Measurements from ENCODE around the gene PEX26.
A peak's percentile ranks its signal among the peaks of the same experiment; 100 is the strongest.

The PEX26 gene

DNA sequence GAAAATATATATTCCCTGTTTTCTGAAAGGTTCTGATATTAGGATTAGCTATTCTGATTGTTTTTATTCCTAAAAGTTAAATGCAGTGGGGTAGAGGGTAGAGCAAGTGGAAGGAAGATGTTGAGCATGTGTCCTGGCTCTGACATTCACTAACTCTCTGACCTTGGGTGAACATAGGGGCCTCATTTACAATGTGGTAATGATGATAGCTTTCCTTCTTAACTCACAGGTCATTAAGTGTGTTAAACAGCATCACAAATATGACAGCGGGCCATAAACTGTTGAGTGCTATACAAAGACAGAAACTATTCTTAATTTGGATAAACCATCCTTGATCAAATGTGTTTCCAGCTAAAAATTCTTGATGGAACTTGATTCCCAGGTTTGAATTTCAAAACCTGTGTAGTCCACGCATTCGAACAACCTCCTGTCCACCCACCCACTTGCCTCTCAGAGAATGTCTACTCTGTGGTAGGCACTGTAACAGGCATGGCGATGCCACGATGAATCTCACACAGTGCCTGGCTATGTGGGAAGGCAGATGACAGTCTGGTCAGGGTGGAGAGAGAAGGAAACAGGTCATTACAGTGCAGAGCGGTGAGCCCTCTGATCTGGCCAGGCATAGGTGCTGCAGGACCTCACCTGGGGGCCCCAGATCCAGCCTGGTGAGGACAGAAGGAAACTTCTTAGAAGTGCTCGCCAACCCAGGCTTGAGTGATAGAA is 19.3 kb upstream of the PEX26 start:
- Histone ChIP-seq H3K18ac (ENCODE audit: low read depth in 1 of 2, low read length in 2 of 2) (no peak overlapping the region), H3K4me3 (ENCODE audit: insufficient read depth in 1 of 2, low read depth in 1 of 2, low read length in 2 of 2) (no peak overlapping the region), H3K14ac (ENCODE audit: low read length in 2 of 2) (no peak overlapping the region), H2BK5ac (ENCODE audit: low read depth, low read length, poor library complexity, severe bottlenecking) (no peak overlapping the region), H3K36me3 (ENCODE audit: control insufficient read depth in 1 of 2, insufficient read depth in 2 of 2, low read depth in 1 of 2, low read length in 2 of 2) (no peaks in the 10 kb centered on the region), H3K9me3 (ENCODE audit: control insufficient read depth, low read length) (no peaks in the 10 kb centered on the region), H3K79me1 (replicated peaks; ENCODE audit: low read length, poor library complexity, severe bottlenecking) (peaks cover 3% of the 10 kb centered on the region), H2BK120ac (ENCODE audit: low read depth, low read length) (no peak overlapping the region), H3K4me1 (ENCODE audit: control insufficient read depth, insufficient read depth, low read depth, low read length) (peaks cover 36% of the 10 kb centered on the region), H3K23ac (ENCODE audit: low read length in 2 of 2) (no peak overlapping the region), H2BK15ac (ENCODE audit: low read depth, poor library complexity, severe bottlenecking) (no peak overlapping the region), H3K9ac (ENCODE audit: low read length) (no peak overlapping the region), H2BK12ac (ENCODE audit: low read length in 2 of 2) (peak overlapping the region in 1 of 2 experiments; percentile 23), H3K4ac (ENCODE audit: low read depth in 1 of 2, low read length in 2 of 2) (peak overlapping the region in 1 of 2 experiments; percentile 9), H4K91ac (ENCODE audit: low read length) (no peak overlapping the region), H4K8ac (ENCODE audit: low read length) (no peak overlapping the region), H3K4me2 (ENCODE audit: low read length, poor library complexity, severe bottlenecking) (no peak overlapping the region), H2AK5ac (ENCODE audit: low read length, severe bottlenecking) (peak overlapping the region; percentile 87), H3K27me3 (ENCODE audit: control insufficient read depth in 1 of 2, insufficient read depth in 1 of 2, low read length in 2 of 2) (no peaks in the 10 kb centered on the region), H2AFZ (ENCODE audit: low read depth, low read length) (no peak overlapping the region), H3K27ac (ENCODE audit: low read length, poor library complexity, severe bottlenecking) (no peak overlapping the region)
- no peak for DNase-seq
- 97% methylated on average over 7 of the region's 7 CpGs for WGBS

DNA sequence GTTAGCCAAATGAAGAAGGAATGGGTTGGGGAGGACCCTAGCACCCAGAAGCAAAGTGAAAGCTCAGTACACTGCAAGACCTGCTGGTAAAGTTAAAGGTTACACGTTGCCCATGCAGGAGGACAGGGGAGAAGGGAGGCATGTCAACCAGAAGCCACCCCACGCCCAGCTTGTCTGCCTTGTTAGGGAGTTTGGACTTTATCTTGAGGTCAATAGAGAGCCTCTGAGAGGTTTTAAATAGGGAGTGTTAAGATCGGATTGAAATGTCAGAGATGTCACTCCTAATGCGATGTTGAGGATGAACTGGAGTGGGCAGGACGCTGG is 18.7 kb upstream of the PEX26 start:
- H3K18ac ChIP-seq (ENCODE audit: low read depth in 1 of 2, low read length in 2 of 2) = no peak overlapping the region
- no peak for DNase-seq
- no peak overlapping the region for H3K9ac ChIP-seq (ENCODE audit: low read length)
- no peak overlapping the region for H4K8ac ChIP-seq (ENCODE audit: low read length)
- H3K4me1 ChIP-seq (ENCODE audit: control insufficient read depth, insufficient read depth, low read depth, low read length) = peaks cover 38% of the 10 kb centered on the region
- H3K27me3 ChIP-seq (ENCODE audit: control insufficient read depth in 1 of 2, insufficient read depth in 1 of 2, low read length in 2 of 2) = no peaks in the 10 kb centered on the region
- WGBS = 82% methylated on average over 5 of the region's 5 CpGs
- no peak overlapping the region for H3K4ac ChIP-seq (ENCODE audit: low read depth in 1 of 2, low read length in 2 of 2)
- no peak overlapping the region for H3K23ac ChIP-seq (ENCODE audit: low read length in 2 of 2)
- no peak overlapping the region for H3K4me2 ChIP-seq (ENCODE audit: low read length, poor library complexity, severe bottlenecking)
- H3K36me3 ChIP-seq (ENCODE audit: control insufficient read depth in 1 of 2, insufficient read depth in 2 of 2, low read depth in 1 of 2, low read length in 2 of 2) = no peaks in the 10 kb centered on the region
- H4K91ac ChIP-seq (ENCODE audit: low read length) = no peak overlapping the region
- no peak overlapping the region for H2BK12ac ChIP-seq (ENCODE audit: low read length in 2 of 2)
- no peaks in the 10 kb centered on the region for H3K9me3 ChIP-seq (ENCODE audit: control insufficient read depth, low read length)
- H2BK15ac ChIP-seq (ENCODE audit: low read depth, poor library complexity, severe bottlenecking) = no peak overlapping the region
- no peak overlapping the region for H3K27ac ChIP-seq (ENCODE audit: low read length, poor library complexity, severe bottlenecking)
- no peak overlapping the region for H2BK120ac ChIP-seq (ENCODE audit: low read depth, low read length)
- peak overlapping the region; percentile 88 for H2AK5ac ChIP-seq (ENCODE audit: low read length, severe bottlenecking)
- peaks cover 3% of the 10 kb centered on the region for H3K79me1 ChIP-seq (replicated peaks; ENCODE audit: low read length, poor library complexity, severe bottlenecking)
- no peak overlapping the region for H2BK5ac ChIP-seq (ENCODE audit: low read depth, low read length, poor library complexity, severe bottlenecking)
- no peak overlapping the region for H3K4me3 ChIP-seq (ENCODE audit: insufficient read depth in 1 of 2, low read depth in 1 of 2, low read length in 2 of 2)
- no peak overlapping the region for H3K14ac ChIP-seq (ENCODE audit: low read length in 2 of 2)
- no peak overlapping the region for H2AFZ ChIP-seq (ENCODE audit: low read depth, low read length)

DNA sequence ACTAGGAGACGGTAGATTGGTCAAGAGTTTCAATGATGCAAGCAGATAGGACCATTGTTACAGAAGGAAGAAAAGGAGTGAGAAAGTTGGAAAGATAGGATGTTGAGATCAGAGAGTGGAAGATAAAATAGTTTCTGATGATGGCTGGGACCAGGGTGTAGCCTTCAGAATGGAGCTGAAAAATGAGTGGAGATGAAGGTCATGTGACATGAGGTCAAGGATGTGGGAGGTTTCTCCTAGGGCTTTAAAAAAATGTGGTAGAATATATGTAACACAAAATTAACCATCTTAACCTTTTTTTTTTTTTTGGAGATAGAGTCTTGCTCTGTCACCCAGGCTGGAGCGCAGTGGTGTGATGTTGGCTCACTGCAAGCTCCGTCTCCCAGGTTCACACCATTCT is 18.3 kb upstream of the PEX26 start:
- Histone ChIP-seq H3K4ac (ENCODE audit: low read depth in 1 of 2, low read length in 2 of 2) (no peak overlapping the region), H3K27ac (ENCODE audit: low read length, poor library complexity, severe bottlenecking) (no peak overlapping the region), H3K9ac (ENCODE audit: low read length) (no peak overlapping the region), H3K36me3 (ENCODE audit: control insufficient read depth in 1 of 2, insufficient read depth in 2 of 2, low read depth in 1 of 2, low read length in 2 of 2) (no peaks in the 10 kb centered on the region), H3K9me3 (ENCODE audit: control insufficient read depth, low read length) (no peaks in the 10 kb centered on the region), H3K4me1 (ENCODE audit: control insufficient read depth, insufficient read depth, low read depth, low read length) (peaks cover 41% of the 10 kb centered on the region), H2BK120ac (ENCODE audit: low read depth, low read length) (no peak overlapping the region), H3K14ac (ENCODE audit: low read length in 2 of 2) (no peak overlapping the region), H2BK12ac (ENCODE audit: low read length in 2 of 2) (no peak overlapping the region), H4K91ac (ENCODE audit: low read length) (no peak overlapping the region), H3K4me2 (ENCODE audit: low read length, poor library complexity, severe bottlenecking) (no peak overlapping the region), H2BK15ac (ENCODE audit: low read depth, poor library complexity, severe bottlenecking) (no peak overlapping the region), H3K27me3 (ENCODE audit: control insufficient read depth in 1 of 2, insufficient read depth in 1 of 2, low read length in 2 of 2) (no peaks in the 10 kb centered on the region), H3K23ac (ENCODE audit: low read length in 2 of 2) (no peak overlapping the region), H2AFZ (ENCODE audit: low read depth, low read length) (no peak overlapping the region), H2AK5ac (ENCODE audit: low read length, severe bottlenecking) (peak overlapping the region; percentile 88), H2BK5ac (ENCODE audit: low read depth, low read length, poor library complexity, severe bottlenecking) (no peak overlapping the region), H3K4me3 (ENCODE audit: insufficient read depth in 1 of 2, low read depth in 1 of 2, low read length in 2 of 2) (no peak overlapping the region), H3K79me1 (replicated peaks; ENCODE audit: low read length, poor library complexity, severe bottlenecking) (peaks cover 3% of the 10 kb centered on the region), H3K18ac (ENCODE audit: low read depth in 1 of 2, low read length in 2 of 2) (no peak overlapping the region), H4K8ac (ENCODE audit: low read length) (no peak overlapping the region)
- 94% methylated on average over 3 of the region's 3 CpGs for WGBS
- DNase-seq = no peak

DNA sequence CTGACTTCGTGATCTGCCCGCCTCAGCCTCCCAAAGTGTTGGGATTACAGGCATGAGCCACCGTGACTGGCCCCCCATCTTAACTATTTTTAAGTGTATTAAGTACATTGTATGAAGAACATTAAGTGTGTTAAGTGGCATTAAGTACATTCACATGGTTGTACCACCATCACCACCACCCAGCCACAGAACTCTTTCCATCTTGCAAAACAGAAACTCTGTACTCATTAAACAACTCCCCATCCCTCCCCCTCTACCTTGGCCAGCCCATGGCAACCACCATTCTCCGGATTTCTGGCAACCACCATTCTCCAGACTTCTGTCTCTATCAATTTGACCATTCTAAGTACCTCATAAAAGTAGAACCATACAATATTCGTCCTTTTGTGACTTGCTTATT is 17.8 kb upstream of the PEX26 start:
- H3K27ac ChIP-seq (ENCODE audit: low read length, poor library complexity, severe bottlenecking) = no peak overlapping the region
- H2BK15ac ChIP-seq (ENCODE audit: low read depth, poor library complexity, severe bottlenecking) = no peak overlapping the region
- H3K4me2 ChIP-seq (ENCODE audit: low read length, poor library complexity, severe bottlenecking) = no peak overlapping the region
- H3K9me3 ChIP-seq (ENCODE audit: control insufficient read depth, low read length) = no peaks in the 10 kb centered on the region
- no peak for DNase-seq
- peaks cover 3% of the 10 kb centered on the region for H3K79me1 ChIP-seq (replicated peaks; ENCODE audit: low read length, poor library complexity, severe bottlenecking)
- no peak overlapping the region for H2BK12ac ChIP-seq (ENCODE audit: low read length in 2 of 2)
- H3K36me3 ChIP-seq (ENCODE audit: control insufficient read depth in 1 of 2, insufficient read depth in 2 of 2, low read depth in 1 of 2, low read length in 2 of 2) = no peaks in the 10 kb centered on the region
- H3K4me3 ChIP-seq (ENCODE audit: insufficient read depth in 1 of 2, low read depth in 1 of 2, low read length in 2 of 2) = no peak overlapping the region
- H3K18ac ChIP-seq (ENCODE audit: low read depth in 1 of 2, low read length in 2 of 2) = no peak overlapping the region
- no peaks in the 10 kb centered on the region for H3K27me3 ChIP-seq (ENCODE audit: control insufficient read depth in 1 of 2, insufficient read depth in 1 of 2, low read length in 2 of 2)
- no peak overlapping the region for H2BK120ac ChIP-seq (ENCODE audit: low read depth, low read length)
- H3K4ac ChIP-seq (ENCODE audit: low read depth in 1 of 2, low read length in 2 of 2) = no peak overlapping the region
- no peak overlapping the region for H2AFZ ChIP-seq (ENCODE audit: low read depth, low read length)
- H3K14ac ChIP-seq (ENCODE audit: low read length in 2 of 2) = no peak overlapping the region
- peak overlapping the region; percentile 58 for H2AK5ac ChIP-seq (ENCODE audit: low read length, severe bottlenecking)
- H4K91ac ChIP-seq (ENCODE audit: low read length) = no peak overlapping the region
- no peak overlapping the region for H3K23ac ChIP-seq (ENCODE audit: low read length in 2 of 2)
- peaks cover 45% of the 10 kb centered on the region for H3K4me1 ChIP-seq (ENCODE audit: control insufficient read depth, insufficient read depth, low read depth, low read length)
- H4K8ac ChIP-seq (ENCODE audit: low read length) = no peak overlapping the region
- 93% methylated on average over 2 of the region's 5 CpGs for WGBS
- H3K9ac ChIP-seq (ENCODE audit: low read length) = no peak overlapping the region
- no peak overlapping the region for H2BK5ac ChIP-seq (ENCODE audit: low read depth, low read length, poor library complexity, severe bottlenecking)

Data from mesenchymal stem cell (in vitro differentiated cells and primary cell).